Vagina (tissue), 2 donors: ENCODE data around the gene ELOVL1.

Source experiments
- CTCF ChIP-seq, 3 experiments: fragments of 450-650 bp in 2 of 3; fragments of 200-600 bp in 1 of 3; sonication (generic) in 1 of 3; IDR thresholded peaks; one replicate each; pipeline ENCODE4 v1.5.1; 2017 to 2019; ENCODE audit warnings: antibody characterized with exemption in 3 of 3, mild to moderate bottlenecking in 2 of 3, moderate library complexity in 2 of 3
- POLR2AphosphoS5 ChIP-seq, 2 donors: sonication (generic); formaldehyde crosslinking; IDR thresholded peaks; one replicate each; pipeline ENCODE4 v1.9.0; 2017; ENCODE audit warnings: antibody characterized with exemption in 2 of 2, mild to moderate bottlenecking in 2 of 2, low read depth in 1 of 2; ENCODE audit not compliant: insufficient read depth in 1 of 2

GRCh38 chr1:43366601-43367025 lies 1.2 kb downstream of the ELOVL1 start:
- no peak for TF ChIP-seq CTCF (IDR thresholded peaks at IDR 0.05)
- TF ChIP-seq POLR2AphosphoS5 (IDR thresholded peaks at IDR 0.05; ENCODE audit: insufficient read depth in 1 of 2, low read depth in 1 of 2), result no peak
